HG02588 (cell line): ENCODE data around the gene TRMT6.

Experiments used
- ATAC-seq: cut with Tn5 transposase; IDR thresholded peaks from one replicate; pipeline ENCODE4 v1.9.1; 2021; ENCODE audit warnings: mild to moderate bottlenecking, moderate library complexity; ENCODE audit not compliant: unreplicated experiment

TRMT6 gene

GRCh38 chr20:5967469-5967868, 17.1 kb upstream of the TRMT6 start:
- no peak for ATAC-seq

DNA sequence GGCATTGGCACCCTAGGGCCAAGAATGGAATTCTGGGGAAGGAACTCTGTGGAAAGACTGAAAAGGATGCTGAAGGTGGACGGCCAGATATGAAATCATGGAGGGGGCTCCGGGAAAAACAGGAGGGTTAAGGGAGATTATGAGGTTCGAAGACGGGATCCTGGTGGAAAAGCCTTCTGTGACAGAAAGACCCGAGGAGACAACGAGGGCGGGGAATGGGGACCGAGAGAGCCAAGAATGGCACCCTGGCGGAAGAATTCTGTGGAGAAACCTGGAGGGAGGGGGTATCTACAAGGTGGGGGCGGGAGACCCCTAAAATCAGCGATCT, 426 bp downstream of the TRMT6 start:
- no peak for ATAC-seq

DNA sequence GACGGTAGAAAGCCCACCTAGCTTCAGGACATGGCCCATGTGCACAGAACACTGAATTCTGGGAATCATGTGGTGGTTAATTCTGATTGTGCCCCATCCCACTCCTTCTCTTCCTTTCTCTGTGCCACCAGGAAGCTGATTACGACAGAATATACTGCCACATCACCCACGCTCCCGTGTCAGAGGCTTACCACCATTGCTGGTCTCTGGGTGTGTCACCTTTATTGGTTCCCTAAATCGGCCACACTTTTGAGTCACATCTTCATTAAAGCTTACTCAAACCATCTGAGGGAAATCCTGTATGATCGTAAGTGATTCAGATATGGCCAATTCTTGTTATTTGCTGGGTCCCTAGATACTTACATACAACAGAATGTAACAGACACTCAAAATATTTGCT, 3.1 kb downstream of the TRMT6 start:
- no peak for ATAC-seq

DNA sequence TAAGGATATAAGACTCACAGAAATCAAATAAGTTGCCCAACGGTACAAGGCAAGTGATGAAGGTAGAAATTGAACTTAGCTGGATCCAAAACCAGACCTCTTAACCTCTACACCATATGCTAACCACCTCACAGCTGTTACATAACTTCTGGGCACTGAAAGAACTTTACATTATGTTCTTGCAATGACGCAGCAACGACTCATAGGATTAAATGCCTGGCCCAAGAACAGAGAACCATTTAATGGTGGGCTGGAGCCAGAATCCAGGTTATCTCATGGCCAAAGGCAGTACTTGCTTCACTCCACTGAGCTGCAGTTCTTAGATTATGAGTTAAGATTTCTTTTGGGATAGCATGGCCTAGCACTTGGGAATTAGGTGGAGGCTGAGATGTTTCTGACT, 4.4 kb downstream of the TRMT6 start:
- no peak for ATAC-seq

DNA sequence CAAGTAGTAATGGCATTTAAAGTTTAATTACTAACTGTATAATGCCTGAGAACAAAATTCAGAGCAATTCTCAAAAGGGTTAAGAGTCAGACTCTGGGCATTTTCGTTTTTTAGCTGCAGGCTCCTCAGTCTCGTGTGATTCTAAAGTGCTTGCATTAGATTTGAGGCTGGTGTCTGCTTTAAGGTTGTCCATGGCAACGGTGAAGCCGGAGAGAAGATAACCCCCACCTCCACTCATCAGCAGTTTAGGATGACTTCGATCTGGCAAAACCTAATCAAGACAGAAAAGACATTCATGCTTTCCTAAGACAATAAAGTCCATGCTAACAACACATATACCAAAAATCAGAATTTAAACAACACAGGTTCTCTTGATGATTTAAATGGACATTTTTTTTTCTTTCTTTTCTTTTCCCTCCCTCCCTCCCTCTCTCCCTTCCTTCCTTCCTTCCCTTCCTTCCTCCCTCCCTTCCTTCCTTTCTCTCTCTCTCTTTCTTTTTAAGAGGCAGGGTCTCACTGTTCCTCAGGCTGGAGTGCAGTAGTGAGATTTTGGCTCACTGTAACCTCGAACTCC, 11.8 kb downstream of the TRMT6 start:
- no peak for ATAC-seq

DNA sequence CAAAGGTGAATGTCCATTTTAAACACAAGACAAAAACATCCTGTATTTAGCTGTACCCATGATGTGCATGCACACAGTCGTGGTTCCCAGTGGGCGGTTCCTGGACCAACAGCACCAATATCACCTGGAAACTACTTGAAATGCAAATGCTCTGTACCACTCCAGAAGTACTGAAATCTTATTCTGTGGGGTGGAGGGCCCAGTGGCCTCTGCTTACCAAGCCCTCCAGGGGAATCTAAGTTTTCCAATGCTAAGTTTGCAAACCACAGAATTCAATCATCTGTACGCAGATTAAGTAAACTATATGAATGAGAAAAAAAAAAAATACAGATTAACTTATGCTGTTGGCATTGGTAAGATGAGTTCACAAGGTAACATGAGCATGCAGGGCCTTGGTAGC, 14.1 kb downstream of the TRMT6 start:
- ATAC-seq: no peak

DNA sequence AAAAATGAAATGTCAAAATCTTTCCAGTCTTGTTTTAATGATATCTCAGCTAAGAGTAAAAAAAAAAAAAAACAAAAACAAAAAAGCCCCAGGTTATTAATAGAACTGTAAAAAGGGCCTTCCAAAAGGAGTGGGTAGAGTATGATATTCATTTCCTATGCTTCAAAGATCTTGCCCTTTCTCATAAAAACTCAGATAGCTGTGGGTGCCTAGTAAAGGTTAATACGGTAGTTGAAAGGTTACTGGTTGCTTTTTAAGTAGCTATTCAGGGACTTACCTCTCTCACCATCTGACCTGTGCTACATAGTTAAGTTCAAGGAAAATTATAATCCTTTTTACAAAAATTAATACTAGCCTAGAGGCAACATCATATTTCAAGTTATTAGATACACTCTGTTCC, 14.9 kb downstream of the TRMT6 start:
- no peak for ATAC-seq

DNA sequence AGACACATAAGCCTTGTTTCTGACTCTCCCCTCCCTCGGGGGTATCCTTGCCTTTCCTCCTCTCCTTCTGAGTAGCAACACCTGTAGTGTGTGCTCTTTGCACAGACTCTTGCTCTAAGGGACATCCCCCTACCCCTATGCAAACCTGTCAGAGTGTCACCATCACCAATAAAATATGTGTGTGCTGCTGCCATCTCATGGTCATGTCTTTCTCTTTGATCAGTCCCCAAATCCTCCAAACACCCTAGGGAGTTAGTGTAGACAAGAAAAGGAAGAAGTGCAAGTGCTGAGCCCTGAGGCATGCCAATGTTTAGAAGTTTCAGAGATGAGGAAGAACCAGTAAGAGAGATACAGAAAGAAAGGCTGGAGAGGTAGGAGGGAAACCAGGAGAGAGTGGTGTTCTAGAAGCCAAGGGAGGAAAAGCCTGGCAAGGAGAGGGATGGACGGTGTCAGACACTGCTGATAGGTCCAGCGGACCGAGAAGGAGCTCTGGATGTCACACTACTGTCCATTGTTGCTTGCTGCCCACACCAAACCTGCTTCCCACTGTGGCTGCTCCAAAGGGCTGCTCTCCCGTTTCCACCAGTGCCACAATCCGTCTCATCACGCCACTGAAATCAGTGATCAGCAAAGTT, 16.4 kb downstream of the TRMT6 start:
- no peak for ATAC-seq

- ATAC-seq: no peak
Observed at GRCh38 chr20:5932796-5933195, 17.5 kb downstream of the TRMT6 start.

DNA sequence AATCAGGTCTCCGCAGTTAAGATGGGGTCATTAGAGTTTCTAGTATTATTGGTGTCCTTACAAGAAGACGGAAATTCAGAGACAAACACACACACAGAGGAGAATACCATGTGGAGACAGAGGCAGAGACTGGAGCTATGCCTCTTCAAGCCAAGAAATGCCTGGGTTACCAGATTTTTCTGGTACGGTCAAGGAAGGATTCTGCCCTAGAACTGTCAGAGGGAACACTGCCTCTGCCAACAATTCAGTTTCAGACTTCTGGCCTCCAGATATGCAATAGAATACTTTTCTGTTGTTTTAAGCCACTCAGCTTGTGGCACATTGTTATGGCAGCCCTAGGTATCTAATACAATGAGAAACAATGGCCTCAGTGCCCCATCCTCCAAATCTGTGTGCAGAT, 18.9 kb downstream of the TRMT6 start:
- no peak for ATAC-seq

DNA sequence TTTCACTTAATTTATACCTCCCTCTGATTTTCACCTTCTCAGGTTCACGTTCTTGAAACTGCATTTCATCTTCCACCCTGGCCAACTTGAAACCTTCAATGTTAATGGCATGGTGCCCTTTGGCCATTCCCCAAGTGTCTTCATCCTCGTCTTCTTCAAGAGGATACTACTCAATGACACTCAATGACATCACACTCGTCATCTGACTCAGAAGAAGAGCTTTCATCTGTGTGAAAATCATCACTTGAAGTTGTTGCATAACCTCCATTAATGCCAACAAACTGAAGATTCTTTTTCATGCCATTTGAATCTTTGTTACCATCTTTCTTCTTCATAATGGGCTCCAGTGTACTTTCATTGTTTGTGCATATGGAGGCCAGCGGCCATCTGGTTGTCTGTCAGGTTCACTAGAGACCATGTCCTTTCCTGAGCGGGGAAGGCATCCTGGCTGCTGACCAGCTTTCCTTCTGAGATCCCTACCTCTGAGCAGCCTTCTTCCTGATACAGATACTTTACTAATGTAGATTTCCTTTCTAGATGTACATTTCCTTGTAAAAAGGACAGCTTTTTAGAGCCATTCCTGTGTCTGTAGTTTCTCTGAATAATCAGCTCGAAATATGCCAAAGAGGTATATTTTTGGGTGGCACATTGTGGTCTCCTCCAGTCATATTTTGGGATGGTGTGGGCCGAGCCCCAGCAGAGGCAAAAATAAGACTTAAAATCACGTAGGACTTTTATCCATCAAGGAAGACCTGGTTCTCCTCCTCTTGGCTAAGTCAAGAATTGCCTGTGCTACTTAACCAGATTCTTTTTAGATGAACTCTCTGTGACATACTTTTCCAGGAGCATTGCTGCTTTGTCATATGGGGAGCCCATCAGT, 21.3 kb downstream of the TRMT6 start:
- ATAC-seq: no peak

GRCh38 chr20:5927749-5928462, 22.4 kb downstream of the TRMT6 start:
- ATAC-seq: no peak

GRCh38 chr20:5925551-5925950, 24.8 kb downstream of the TRMT6 start:
- ATAC-seq: no peak

DNA sequence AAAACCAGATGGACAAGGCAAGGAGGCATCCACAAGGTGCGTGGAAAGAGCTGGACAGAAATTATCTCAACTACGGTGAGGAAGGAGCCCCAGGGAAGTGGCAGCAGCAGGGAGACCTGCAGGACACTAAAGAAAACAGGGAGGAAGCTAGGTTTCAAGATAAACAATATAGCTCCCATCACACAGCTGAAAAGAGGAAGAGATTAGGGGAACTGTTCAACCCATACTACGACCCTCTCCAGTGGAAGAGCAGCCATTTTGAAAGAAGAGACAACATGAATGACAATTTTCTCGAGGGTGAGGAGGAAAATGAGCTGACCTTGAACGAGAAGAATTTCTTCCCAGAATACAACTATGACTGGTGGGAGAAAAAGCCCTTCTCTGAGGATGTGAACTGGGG, 26.8 kb downstream of the TRMT6 start:
- ATAC-seq: no peak

GRCh38 chr20:5920581-5920980, 29.8 kb downstream of the TRMT6 start:
- no peak for ATAC-seq

DNA sequence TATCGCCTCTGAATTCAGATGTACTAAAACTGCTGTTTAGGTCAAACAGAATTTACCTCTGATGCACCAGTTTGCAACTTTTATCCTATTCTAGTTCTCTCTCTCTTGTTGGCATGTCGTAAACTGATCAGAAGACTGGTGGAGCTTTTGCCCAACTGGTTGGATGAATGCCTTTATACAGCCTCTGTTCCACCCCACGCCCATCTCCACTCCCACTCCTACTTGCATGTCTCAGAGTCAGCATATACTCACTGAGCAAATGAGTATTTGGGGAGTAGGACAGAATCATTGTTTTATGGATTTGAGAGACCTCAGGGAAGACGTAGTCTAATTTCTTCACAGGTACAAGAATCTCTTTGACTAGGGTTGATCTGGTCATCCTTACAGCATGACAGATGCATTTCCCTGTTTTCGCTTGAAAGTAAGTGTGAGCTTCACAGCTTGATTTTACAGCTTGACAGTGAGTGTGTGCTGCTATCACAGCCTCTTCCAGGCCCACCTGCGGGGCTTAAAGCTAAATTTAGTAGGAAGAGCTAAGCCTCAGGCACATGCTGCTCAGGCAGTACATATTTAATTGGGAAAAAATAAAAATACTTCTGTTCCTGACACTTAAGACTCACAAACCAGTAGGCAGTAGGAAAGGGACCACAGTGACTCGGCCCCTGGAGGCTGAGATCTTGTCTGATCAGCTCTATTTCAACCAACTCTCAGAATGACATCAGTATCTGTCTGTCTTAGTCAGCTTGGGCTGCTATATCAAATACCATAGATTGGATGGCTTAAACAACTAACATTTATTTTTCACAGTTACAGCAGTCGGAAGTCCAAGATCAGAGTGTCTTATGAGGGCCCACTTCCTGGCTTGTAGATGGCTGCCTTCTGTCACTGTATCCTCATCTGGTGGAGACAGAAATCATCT, 30.4 kb downstream of the TRMT6 start:
- ATAC-seq: no peak

DNA sequence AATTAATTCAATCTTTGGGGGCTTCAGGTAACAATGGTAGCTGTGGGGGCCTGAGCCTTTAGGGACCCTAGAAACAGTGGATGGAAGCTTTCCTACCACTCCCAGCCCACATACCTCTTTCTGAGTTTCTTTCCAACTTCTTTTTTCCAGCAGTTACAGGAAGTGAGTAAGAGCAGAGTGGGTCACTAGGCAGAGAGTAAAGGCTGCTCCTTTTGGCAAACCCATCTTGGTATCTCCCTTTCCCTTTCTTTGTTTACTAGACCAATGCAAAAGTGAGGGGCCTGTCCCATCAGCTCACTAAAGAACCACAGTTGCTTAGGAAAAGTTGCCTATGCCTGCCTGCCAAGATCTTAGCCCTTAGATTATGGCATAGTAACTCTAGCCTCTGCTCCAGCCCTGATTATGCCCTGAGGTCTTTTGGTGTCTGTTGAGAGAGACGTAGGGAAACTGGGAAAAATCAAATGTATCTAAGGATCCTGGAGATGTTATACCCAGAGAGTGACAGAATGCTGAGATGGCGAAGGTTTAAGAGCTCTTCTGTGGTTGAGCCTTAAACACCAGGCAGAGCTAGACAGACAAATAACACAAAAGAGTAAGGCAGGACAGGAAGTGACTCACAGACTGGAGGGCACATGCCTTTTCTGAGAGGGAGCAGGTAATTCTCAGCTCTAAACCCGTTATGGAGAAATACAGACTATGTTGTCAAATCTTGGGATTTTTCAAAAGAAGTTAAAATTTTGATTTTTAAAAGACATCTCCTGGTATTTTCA, 31.3 kb downstream of the TRMT6 start:
- ATAC-seq: no peak

DNA sequence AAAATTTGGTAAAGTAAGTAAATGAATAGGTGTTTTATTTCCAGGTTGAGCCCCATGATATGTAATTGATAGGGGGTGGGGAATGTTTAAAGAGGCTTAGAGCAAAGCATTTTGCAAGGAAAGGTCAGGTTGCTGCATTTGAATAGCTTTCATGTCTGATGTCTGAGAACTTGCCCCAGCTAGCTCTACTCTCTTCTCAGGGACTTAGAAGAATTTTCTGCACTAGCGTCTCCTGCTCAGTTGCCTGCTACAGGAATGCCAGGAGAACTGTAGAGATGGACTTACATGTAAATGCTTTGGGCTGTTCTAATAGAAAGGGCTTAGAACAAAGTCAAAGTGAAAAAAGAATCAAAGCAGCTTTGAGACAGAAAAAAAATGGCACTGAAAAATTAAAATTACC, 35.5 kb downstream of the TRMT6 start:
- no peak for ATAC-seq

GRCh38 chr20:5913166-5913565, 37.2 kb downstream of the TRMT6 start:
- no peak for ATAC-seq

- no peak for ATAC-seq
Observed at GRCh38 chr20:5910186-5910585, 40.1 kb downstream of the TRMT6 start.
